Measurements from ENCODE around the gene IDI1. TPM values are rescaled to one million over a fixed set of nuclear protein-coding genes. Genes with fewer than 3 reads are reported as not detected.
A peak's percentile ranks its signal among the peaks of the same experiment; 100 is the strongest.
"Not testable (repeated sequence)": the region's sequence is repeated elsewhere in the genome, so short reads cannot be mapped to it uniquely, and the experiment has no call there.

The IDI1 gene
- total and polyA plus RNA-seq, 3 donors from 2014 or later: 36.9 to 52.1 (median 43.7) TPM

DNA sequence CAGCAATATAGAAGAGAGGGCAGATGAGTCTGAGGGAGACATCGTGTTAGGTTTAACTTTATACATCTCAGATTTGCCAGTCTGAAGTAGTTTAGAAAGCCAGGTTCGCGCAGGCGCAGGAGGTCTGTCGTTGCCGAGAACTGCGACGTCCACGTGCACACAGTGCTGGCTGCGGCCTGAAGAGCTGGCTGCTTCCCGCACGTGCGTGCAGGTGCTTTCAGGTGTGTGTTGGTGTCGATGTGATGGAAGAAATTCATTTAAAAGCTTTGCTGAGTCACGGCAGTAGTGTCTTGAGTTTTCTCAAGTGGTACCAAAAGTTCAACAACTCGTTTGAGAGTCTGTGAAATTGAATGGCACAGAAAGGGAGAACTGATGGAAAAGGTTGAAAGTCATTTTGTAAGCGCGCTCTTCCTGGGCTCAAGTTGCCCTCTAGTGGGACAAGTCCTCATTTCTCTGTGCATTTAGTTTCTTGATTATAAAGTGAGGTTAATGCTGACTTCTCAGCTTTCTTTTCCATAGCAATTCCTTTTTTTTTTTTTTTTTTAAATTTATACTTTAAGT is 25.9 kb upstream of the IDI1 start:
- no peak for DNase-seq
- no peaks in the 10 kb centered on the region for H3K27me3 ChIP-seq
- H3K9me3 ChIP-seq: no peaks in the 10 kb centered on the region
- H3K4me3 ChIP-seq: no peak overlapping the region
- H3K4me1 ChIP-seq: no peaks in the 10 kb centered on the region
- 86 to 88% methylated on average over 18 of the region's 18 CpGs for WGBS, 2 donors
- no peaks in the 10 kb centered on the region for H3K36me3 ChIP-seq (ENCODE audit: low read depth, missing control alignments)
- no peak for TF ChIP-seq POLR2A (IDR thresholded peaks at IDR 0.05)
- TF ChIP-seq, protein P1, sequence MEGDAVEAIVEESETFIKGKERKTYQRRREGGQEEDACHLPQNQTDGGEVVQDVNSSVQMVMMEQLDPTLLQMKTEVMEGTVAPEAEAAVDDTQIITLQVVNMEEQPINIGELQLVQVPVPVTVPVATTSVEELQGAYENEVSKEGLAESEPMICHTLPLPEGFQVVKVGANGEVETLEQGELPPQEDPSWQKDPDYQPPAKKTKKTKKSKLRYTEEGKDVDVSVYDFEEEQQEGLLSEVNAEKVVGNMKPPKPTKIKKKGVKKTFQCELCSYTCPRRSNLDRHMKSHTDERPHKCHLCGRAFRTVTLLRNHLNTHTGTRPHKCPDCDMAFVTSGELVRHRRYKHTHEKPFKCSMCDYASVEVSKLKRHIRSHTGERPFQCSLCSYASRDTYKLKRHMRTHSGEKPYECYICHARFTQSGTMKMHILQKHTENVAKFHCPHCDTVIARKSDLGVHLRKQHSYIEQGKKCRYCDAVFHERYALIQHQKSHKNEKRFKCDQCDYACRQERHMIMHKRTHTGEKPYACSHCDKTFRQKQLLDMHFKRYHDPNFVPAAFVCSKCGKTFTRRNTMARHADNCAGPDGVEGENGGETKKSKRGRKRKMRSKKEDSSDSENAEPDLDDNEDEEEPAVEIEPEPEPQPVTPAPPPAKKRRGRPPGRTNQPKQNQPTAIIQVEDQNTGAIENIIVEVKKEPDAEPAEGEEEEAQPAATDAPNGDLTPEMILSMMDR (IDR thresholded peaks at IDR 0.05): peak in 1 of 3 experiments; percentile 24
- H3K27ac ChIP-seq: no peak overlapping the region
- intact Hi-C loops (cut with DNase I; ENCODE audit: low total_unique reads): no loop called here

DNA sequence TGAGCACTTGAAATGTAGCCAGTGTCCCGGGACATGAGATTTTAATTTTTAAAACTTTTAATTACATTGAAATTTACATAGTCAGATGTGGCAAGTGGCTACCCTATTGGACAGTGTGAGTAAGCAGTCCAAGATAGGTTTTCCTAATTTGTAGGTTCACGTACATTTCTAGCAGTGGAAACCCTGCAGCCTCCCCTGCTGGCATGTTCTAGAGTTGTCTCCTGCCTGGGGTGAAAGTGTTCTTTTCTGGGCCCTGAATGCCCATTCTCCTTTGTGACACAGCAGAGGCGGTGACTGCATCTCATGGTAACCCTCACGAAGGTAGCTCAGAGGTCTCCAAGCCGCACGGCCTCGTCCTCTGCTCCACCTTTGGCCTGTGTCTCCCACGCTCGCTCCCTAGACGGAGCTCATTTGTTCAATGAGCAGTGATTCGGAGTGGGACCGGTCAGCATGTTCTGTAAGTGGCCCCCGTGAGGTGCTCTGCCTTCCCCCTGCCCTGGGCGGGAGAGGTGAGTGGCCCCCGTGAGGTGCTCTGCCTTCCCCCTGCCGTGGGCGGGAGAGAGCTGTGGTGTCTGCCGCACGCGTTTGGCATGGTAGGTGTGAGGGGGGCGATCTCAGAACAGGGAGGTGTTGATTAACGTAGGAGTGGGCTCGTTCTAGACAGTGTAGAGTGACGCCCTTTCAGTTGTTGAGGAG is 25.3 kb upstream of the IDI1 start:
- H3K9me3 ChIP-seq: no peaks in the 10 kb centered on the region
- no peaks in the 10 kb centered on the region for H3K4me1 ChIP-seq
- DNase-seq: no peak
- no peak overlapping the region for H3K4me3 ChIP-seq
- no peak overlapping the region for H3K27ac ChIP-seq
- H3K27me3 ChIP-seq: no peaks in the 10 kb centered on the region
- 87 to 94% methylated on average over 20 to 24 of the region's 24 CpGs for WGBS, 2 donors
- TF ChIP-seq, protein P1 (IDR thresholded peaks at IDR 0.05): peak in 1 of 3 experiments; percentile 16
- no peak for TF ChIP-seq POLR2A (IDR thresholded peaks at IDR 0.05)
- intact Hi-C loops (cut with DNase I; ENCODE audit: low total_unique reads): no loop called here
- H3K36me3 ChIP-seq (ENCODE audit: low read depth, missing control alignments): no peaks in the 10 kb centered on the region

DNA sequence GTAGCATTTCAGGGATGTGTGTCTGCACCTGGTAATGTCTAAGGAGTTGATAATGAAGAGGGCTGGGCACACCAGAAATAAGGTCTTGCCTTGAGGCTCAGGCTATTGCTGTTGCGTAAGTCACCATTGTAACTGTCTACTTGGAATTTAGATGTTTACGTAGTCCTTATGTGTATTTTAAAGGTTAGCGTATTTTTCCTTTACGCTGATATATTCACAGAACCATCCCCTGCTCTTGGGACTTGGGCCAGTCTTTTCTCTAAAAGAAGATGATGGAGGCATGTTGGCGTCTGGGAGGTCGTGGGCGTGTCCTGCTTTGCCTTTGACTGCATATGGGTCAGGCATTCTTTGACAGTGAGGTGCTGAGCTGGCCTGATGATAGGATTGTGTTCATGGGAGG is 22.0 kb upstream of the IDI1 start:
- no peaks in the 10 kb centered on the region for H3K4me1 ChIP-seq
- no peaks in the 10 kb centered on the region for H3K27me3 ChIP-seq
- no peak for TF ChIP-seq POLR2A (IDR thresholded peaks at IDR 0.05)
- TF ChIP-seq, protein P1 (IDR thresholded peaks at IDR 0.05): no peak
- WGBS, 2 donors: 90 to 94% methylated on average over 7 of the region's 7 CpGs
- H3K36me3 ChIP-seq (ENCODE audit: low read depth, missing control alignments): no peaks in the 10 kb centered on the region
- H3K27ac ChIP-seq: no peak overlapping the region
- H3K4me3 ChIP-seq: no peak overlapping the region
- no peaks in the 10 kb centered on the region for H3K9me3 ChIP-seq
- no peak for DNase-seq
- intact Hi-C loops (cut with DNase I; ENCODE audit: low total_unique reads): no loop called here

DNA sequence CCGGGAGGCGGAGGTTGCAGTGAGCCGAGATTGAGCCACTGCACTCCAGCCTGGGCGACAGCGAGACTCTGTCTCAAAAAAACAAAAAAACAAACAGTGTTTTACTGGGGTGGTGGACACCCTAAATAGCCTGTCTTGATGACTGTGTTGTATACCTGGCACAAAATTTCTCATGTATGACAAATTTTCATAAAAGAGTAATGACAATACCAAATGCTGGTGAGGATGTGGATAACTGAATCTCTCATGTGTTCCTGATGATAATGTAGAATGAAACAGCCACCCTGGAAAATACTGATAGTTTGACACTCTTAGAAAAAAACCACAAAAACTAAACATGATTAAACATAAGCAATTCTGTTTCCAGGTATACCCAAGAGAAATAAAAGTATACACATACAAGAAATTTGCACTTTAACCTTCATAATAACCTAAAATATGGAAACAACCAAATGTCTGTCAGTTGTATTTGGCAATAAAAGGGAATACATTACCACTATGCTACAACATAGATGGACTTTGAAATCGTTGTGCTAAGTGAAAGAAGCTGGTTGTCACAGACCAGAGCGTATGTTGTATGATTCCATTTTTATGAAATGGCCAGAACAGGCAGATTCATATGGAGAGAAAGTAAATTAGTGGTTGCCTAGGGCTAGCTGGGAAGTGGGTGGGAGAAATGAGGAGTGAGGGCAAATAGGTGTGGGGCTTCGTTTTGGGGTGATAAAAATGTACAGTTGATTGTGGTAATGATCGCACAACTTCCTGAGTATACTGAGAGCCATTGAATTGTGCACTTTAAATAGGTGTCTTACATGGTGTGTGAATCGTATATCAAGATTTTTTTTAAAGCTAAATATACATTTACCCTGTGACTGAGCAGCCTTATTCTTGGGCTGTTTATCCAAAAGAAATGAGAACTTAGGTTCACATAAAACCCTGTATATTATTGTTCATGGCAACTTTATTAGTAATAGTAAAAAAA is 19.8 kb upstream of the IDI1 start:
- H3K4me3 ChIP-seq: no peak overlapping the region

DNA sequence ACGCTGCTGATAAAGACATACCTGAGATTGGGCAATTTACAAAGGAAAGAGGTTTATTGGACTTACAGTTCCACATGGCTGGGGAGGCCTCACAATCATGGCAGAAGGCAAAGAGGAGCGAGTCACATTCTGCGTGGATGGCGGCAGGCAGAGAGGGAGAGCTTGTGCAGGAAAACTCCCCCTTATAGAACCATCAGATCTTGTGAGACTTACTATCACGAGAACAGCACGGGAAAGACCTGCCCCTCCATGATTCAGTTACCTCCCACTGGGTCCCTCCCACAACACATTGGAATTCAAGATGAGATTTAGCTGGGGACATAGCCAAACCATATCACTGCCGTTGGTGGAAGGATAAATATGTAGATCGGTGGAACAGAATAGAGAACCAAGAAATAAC is 17.8 kb upstream of the IDI1 start:
- H3K27me3 ChIP-seq; H3K4me3 ChIP-seq; H3K4me1 ChIP-seq; intact Hi-C loops (cut with DNase I; ENCODE audit: low total_unique reads); H3K9me3 ChIP-seq; H3K36me3 ChIP-seq (ENCODE audit: low read depth, missing control alignments); DNase-seq; H3K27ac ChIP-seq: not testable (repeated sequence)
- WGBS, 2 donors: 78 to 83% methylated on average over 8 of the region's 8 CpGs

More for the DNA sequence above, 19.8 kb upstream of the IDI1 start:
- intact Hi-C loops (cut with DNase I; ENCODE audit: low total_unique reads): no loop called here
- H3K4me1 ChIP-seq: no peaks in the 10 kb centered on the region
- H3K36me3 ChIP-seq (ENCODE audit: low read depth, missing control alignments): no peaks in the 10 kb centered on the region
- no peaks in the 10 kb centered on the region for H3K9me3 ChIP-seq
- no peak for DNase-seq
- no peaks in the 10 kb centered on the region for H3K27me3 ChIP-seq
- H3K27ac ChIP-seq: no peak overlapping the region
- 84 to 92% methylated on average over 10 of the region's 10 CpGs for WGBS, 2 donors
- no peak for TF ChIP-seq POLR2A (IDR thresholded peaks at IDR 0.05)
- TF ChIP-seq, protein P1 (IDR thresholded peaks at IDR 0.05): no peak
